Activated T-cell treated with anti-CD3 and anti-CD28 coated beads for 48 hours (primary cell): ENCODE measurements around the gene IGSF3.
"Not testable (repeated sequence)": the region's sequence is repeated elsewhere in the genome, so short reads cannot be mapped to it uniquely, and the experiment has no call there.

ENCODE experiments used
- DNase-seq: peaks from one replicate; pipeline ENCODE4 v3.0.0-alpha.2; 2020; ENCODE audit warnings: low read depth

The IGSF3 gene

DNA sequence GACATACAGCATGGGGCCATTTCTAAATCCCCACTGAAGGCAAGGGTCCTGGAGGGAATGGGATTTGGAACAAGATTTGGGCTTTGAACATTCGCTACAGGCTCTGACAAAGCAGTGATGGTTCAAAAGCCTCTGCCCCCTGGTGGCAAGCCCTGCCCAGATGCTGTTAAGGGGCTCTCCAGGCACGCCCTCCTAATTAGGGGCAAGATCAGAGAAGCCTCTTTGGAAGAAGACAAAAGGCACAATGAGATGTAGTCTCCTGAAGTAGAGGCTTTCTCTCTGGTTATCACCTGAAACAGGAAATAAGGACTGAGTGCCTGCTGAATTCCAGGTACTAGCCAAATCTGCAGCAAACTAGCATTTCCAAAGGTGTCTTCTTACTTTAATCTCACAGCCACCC is 37.5 kb downstream of the IGSF3 start:
- DNase-seq: not testable (repeated sequence)

DNA sequence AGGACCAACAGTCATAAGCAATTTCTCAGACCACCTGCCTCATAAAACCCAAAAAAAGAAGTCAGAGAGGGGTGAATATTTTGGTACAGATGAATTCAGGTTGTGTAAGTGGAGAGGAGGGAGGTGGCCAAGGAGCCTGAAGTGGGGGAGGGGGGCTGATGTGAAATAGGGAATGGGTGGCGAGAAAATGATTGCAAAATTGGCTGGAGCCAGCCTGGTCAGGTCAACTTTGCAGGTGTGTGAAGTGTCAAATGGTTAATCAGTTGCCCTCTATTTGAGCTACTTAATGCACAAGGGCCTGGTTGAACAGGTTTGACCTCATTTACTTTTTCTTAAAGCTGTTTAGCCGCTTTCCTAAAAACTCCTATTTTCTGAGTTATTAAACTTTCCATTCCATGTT is 38.1 kb downstream of the IGSF3 start:
- DNase-seq: not testable (repeated sequence)

DNA sequence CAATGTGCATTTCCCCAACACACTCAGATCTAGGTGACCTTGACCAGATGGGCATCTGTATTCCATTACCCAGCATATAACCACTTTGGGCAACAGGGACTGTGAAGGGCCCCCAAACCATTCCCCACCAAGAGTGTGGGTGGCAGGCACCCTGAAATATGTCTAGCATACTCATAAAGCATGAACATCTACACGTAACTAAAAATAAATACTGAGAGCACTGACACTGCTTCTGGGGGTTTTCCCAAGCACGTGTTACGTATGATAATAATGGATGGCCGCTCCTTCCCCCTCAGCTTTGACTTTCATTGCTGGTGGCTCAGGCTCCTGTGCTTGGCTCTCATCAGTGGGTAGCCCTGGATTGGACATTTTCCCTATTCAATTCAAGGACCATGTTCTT is 39.1 kb downstream of the IGSF3 start:
- no peak for DNase-seq

DNA sequence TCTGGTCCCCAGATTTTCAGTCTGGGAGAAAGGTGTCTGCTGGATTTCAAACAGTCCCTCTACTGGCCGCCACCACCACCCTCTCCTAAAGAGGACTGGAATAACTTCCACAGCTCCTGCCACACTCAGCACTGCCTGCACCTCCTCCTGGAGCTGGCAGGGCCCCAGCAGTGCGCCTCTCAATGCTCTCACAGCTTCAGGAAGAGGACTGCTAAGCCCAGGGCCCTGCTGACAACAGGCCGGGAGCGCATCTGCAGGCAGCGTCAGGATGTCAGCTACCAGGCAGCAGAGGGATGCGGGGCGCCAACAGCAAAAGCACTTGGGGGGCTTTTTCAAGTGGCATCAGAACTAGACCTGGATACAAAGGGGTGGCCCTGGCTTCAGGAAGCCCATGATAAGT is 40.2 kb downstream of the IGSF3 start:
- DNase-seq: not testable (repeated sequence)

DNA sequence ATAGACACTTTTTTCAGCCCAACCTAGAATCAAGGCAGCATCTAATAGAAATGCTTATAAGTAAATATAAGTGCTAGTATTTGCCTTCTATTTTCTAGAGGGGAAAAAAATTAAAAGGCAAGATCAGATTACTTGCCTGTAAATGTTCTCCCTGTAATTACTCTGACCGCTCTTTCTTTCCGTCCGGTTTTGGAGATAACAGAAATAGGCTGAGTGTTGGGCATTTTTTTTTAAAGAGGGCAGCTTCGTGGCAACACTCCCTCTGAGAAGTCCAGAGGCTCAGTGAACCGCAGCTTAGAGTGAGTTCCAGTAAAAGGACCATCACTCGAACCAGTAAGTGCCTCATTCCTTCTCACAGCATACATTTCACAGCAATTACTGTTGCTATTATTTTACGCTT is 40.6 kb downstream of the IGSF3 start:
- DNase-seq: not testable (repeated sequence)

DNA sequence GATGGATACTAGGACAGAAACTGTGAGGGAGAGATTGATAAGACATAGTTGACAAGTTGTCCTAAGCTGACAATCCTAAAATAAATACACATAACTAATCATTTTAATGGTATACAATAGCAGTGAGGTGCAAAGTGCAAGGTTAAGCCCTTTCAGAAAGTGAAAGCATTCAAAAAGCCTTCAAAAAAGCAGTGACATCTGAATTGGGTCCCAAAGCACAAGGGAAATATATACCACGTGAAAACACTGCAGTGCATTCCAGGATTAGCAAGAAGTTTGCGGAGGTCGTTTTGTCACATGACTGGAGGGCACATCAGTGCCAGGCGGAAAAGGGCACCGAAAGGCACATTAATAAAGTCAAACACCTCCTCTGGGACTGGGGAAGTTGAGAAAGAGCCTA is 42.4 kb downstream of the IGSF3 start:
- not testable (repeated sequence) for DNase-seq

DNA sequence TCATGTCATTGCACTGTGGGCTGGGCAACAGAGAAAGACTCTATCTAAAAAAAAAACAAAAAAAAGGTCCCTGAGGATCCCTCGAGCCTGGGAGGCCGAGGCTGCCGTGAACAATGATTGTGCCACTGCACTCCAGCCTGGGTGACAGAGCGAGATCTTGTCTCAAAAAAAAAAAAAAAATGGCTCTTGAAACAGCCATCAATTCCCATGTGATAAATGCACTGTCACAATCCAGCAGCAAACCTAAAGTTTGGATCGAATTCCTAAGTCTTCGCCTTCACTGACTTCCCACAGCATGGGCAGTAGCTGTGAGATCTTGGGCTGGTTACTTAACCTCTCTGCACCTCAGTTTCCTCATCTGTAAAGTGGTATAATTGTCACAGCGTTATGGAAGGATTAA is 43.5 kb downstream of the IGSF3 start:
- no peak for DNase-seq

DNA sequence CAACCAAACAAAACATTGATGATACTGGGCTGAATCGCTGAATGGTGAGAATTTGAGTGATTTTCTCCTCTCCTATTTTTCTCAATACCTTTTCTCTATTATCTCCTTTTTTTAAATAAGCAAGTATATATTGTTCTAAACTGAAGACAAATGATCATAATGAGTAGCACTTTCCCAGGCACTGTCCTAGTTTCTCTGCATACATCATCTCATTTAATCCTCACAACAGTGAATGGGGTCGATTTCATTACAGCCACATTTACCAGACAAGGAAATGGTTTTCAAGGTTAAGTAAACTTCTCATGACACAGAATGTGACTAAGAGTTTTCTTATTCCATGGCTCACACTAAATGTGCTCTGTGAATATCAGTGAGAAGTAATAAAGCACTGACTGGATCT is 45.0 kb downstream of the IGSF3 start:
- not testable (repeated sequence) for DNase-seq

DNA sequence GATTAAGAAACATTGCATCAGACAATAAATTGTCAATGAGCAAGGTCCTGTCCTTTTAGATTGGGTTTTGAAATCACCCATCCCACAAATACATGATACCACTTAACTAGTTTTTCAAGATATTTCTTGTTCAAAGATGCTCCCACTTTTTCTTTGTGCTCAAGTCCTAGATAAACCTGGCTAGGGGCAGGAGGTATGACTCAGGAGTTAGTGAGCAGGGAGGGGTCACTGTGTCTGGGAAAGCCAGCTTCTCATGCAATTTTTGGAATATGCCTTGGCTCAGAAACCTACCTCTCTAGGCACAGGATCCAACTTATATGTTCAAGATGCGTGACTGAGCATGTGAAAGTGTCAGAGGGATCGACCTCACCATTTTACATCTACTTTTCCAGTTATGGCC is 45.8 kb downstream of the IGSF3 start:
- not testable (repeated sequence) for DNase-seq

DNA sequence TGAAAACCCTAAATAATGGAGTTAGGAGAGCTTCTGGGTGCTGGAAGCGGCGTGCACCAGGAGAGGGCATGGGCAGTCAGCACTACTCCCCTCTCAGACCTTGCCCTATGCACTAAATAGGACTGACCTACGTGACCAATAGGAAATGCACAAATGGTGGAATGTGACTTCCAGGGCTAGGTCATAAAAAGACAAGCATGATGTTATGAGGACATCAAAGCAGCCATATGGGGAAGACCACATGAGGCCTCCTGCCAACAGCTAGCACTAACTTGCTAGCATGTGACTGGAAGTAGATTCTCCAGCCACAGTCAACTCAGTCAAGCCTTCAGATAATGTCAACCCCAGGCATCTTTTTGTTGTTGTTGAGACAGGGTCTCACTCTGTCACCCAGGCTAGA is 47.1 kb downstream of the IGSF3 start:
- not testable (repeated sequence) for DNase-seq

DNA sequence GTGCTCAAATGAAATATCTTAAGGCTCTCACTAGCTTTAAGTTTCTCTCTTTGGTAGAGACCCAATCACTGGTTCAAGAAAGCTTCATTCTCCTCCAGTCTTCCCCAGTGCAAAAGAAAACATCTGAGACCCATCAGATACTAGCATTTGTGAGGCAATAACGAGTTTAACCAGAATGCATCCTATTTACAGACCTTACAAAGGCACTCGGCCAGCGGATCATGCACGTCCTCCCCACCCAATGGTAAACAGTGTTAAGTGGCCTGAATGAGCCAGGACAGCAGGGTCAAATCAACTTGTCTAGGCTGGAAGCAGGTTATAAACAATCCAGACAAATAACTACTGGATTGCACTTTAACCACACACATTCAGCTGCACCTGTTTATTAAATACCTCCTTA is 48.4 kb downstream of the IGSF3 start:
- DNase-seq: not testable (repeated sequence)

DNA sequence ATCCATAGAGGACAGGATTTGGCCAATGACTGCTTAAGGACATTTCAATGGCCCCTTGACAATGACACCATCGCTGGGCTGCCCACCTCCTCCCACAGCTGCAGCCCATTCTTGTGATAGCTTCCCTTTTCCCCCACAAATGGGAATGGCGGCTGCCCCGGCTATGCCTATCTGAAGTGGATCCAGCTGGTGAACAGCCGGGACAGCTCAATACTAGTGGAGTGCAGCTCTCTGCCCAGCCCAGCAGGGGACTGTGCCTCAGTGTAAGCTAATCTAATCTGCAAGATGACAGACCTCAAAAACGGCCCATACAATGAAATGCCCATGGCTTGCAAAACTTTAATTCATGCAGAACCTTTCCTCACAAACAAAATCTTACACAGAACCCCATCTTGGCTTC is 49.7 kb downstream of the IGSF3 start:
- not testable (repeated sequence) for DNase-seq

DNA sequence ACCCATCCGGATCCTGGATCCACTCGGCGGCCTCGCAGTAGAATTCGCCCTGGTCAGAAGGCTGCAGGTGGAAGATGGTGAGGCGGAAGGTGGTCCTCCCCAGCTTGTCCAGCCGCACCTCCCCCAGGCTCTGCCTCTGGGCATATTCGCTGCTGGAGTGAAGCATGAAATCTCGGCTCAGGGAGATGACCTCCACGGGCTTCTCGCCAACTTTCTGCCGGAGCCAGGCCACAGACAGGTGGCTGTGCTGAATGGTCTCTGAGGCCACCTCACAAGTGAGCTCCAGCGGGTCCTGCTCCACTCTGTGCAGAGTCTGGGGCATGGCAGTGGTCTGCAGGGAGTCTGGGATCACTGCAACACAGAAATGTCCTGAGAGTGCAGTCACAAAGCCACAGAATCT is 53.7 kb downstream of the IGSF3 start:
- DNase-seq: not testable (repeated sequence)

DNA sequence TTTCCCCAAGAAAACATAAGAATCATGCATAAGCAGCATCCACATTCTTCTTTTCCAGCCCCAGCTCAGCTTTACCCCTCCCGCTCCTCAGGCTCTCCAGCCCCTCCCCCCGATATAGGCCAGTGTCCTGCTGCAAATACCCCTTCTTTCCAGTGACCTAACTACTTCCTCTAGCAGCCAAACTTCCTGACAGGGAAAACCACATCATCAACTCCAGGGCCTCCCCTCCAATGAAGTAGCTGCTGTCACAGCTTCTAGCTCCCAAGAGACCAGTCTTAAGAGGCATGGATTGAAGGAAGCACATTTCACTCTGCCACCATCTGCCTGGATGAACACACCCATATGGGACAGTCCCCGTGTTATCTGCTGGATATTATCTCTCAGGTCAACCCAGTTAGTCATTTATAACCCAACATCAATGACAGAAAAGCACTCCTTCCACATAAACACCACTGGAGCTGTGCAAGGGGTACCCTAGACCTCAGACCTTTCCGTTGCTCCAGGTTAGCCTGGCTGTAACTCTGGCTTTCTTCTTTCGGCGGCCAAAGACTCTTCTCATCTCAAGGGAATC is 57.6 kb downstream of the IGSF3 start:
- DNase-seq: not testable (repeated sequence)

DNA sequence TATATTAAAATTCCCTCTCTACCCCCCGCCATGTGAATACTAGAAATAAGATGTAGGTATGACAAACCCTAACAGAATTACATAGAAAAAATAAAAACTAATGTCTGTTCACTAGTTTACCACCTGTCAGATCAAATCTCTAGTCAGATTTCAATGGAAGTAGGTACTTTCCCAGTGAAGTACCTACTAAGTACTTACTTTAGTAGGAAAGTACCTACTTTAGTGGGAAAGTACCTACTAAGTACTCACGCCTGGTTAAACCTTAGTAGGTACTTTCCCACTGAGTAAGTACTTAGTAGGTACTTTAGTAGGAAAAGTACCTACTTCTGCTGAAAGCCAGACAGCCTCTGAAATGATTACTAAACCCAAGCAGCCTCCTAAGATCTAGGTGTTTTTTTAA is 58.7 kb downstream of the IGSF3 start:
- not testable (repeated sequence) for DNase-seq

DNA sequence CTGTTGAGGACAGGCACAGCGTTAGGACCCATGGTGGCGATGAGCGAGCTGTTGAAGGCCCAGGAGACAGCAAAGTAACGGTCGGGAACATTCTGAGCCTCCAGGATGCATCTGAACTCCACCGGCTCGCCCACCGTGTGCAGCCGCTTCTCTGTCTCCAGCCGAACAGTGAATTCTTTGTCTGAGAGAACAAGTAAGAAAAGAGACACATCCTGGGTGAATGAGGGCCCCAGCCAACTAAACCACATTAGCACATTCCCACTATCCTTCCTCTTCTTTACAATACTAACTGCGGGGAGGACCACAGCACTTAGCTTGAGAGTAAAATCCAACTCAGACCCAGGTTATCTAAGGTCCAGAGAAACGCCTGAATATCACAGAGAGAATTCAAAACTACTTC is 59.4 kb downstream of the IGSF3 start:
- DNase-seq: not testable (repeated sequence)

DNA sequence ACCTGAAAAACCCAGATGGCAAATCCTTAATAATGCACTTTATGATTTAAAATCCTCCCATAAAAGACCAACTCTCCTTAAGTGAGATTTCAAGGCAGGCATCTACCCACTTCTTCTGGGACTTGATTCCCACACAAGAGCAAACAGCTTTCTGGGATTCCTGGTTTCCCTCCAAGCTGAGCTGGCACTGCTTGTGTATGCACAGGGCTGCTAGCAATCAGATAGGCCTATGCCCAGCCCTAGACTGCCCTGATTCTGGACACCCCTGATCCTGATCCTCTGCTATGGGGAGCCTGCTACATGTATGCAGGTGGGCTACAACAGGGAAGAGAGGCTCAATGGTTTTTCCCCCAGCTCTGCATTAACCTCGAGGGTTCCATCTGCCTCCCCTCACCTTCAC is 60.1 kb downstream of the IGSF3 start:
- not testable (repeated sequence) for DNase-seq

DNA sequence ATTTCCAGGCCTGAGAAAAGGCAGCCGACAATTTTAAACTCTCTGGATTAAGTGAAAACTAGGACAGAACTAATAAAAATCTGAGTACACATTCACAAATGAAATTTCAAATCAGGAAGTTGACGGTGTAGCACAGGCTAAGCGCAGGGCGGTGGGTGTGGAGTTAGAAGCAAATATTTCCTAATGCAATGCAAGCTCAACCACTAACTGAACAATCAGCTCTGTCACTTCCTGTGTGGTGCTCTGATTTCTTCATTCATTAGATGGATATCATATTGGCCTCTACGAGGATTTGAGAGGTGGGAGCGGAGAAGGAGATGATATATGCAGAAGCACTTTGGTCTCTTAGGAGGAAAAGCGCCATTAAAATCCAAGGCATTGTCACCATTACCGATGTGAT is 61.5 kb downstream of the IGSF3 start:
- not testable (repeated sequence) for DNase-seq

DNA sequence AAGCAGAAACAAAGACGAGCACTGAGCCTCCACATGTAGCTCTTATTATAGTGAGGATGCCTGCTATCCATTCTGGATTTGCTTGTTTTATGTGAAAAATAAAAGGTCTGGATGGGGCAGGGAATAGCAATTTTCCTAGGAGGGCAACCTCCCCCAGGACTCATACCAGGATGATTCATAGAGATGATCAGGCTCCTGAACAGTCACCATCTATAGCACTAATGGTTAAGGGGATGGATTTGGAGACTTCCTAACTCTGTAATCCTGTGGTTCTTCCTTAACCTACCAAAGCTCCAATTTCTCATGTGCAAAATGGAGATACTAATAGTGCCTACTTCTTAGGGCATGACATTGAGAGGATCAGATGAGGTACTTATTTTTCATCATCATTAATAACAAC is 62.2 kb downstream of the IGSF3 start:
- DNase-seq: no peak

DNA sequence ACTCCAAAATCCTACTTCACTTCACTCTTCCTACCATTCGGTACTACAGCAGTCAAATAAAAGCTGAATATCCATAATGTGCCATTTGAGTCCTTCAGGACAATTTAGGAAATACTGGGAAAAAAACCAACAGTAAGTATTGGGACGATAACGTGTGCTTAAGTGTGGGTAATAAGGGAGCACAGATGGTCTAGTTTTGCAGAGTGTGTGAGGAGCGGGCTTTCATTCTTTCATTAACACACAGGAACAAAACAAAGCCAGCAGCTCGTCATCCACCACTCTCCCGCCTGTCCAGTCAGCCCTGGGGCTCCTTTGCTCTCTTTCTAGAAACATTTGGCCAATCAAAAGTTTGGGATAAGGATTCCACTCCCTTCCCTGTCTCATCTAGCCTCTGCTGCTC is 63.1 kb downstream of the IGSF3 start:
- DNase-seq: not testable (repeated sequence)

DNA sequence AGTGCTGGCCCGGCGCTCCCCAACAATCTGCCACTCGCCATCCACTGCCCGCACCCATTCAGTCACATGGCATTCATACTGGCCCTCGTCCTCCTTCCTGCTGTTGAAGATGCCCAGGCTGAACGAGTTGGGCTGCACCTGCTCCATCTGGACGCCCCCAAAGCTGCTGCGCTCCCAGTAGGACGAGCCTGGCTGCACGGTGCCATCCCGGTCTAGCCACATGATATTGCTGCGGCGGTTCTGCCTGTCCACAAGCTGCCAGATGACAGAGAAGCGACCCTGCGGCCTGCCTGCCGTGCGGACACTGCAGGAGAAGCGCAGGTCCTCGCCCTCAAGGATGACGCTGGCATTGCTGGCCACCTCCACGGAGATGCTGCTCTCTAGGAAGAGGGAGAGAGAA is 63.9 kb downstream of the IGSF3 start:
- DNase-seq: not testable (repeated sequence)

DNA sequence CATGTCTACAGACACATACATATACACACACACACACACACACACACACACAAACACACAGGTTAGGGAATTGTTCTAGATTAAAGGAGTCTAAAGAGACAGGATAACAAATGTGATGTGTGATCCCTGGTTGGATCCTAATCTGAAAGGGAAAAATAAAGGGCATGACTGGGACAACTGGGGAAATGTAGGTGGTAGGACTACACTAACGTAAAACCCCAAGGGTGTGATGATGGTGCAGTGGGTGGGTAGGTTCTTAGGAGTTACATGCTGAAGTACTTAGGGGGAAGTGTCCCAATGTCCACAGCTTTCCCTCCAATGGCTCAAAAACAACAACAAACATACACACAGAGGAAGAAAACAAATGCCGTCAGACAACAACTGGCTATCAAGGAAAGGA is 68.2 kb downstream of the IGSF3 start:
- not testable (repeated sequence) for DNase-seq

DNA sequence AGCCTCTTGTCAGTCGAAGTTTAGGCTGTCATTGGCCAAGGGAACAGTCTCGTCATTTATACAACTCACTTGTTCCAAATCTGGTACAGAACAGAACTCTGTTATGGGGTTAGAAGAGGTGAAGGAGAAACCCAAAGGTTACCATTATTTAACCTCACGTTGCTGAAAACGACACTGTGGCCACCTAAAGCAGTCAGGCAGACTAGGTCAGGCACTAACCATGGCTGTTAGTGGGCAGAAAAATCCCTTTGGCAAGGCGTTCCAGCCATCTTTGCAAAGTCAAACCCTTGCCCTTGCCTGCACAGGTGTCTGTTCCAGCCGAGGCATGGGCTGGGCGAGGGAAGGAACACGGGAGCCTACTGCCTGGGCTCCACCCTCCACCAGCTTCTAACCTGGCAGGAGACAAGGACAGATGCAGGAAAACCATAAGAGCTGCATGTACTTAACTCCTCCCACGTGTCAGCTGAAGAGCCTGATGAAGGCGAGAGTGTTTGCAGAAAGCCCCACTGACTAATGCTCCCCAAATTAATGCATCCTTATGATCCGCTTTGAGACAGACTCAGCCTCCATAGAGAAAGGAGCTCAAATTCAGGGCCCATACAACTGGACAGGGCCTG is 69.0 kb downstream of the IGSF3 start:
- DNase-seq: not testable (repeated sequence)

DNA sequence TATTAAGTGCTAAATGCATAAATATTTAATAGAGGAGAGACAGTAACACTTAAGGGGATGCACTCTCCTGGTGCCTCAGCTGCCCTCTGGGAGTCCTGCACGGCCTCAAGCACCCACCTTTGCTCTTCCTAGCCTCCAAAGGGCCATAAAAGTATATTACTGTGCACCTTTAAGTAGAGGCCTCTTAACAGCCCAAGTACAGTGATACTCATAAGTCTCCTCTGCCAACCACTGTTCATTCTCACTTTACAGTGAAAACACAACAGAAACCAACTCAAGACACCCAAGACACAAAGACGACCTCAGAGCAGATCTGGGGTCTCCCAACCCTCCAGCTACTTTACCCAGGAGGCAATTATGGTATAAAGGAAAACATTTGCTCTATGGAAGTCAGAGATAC is 70.1 kb downstream of the IGSF3 start:
- DNase-seq: not testable (repeated sequence)
